Smooth muscle cell of trachea (primary cell): ENCODE data around the gene CABYR. TPM values are rescaled to one million over a fixed set of nuclear protein-coding genes. Genes with fewer than 3 reads are reported as not detected.

ENCODE experiments used
- total RNA-seq: library from RNA; depleted of rRNA; stranded (reverse); fragments of >200 nt; gene quantifications from 2 replicates; pipeline ENCODE4 v1.2.1, GENCODE V29; 2014

CABYR gene, protein sequence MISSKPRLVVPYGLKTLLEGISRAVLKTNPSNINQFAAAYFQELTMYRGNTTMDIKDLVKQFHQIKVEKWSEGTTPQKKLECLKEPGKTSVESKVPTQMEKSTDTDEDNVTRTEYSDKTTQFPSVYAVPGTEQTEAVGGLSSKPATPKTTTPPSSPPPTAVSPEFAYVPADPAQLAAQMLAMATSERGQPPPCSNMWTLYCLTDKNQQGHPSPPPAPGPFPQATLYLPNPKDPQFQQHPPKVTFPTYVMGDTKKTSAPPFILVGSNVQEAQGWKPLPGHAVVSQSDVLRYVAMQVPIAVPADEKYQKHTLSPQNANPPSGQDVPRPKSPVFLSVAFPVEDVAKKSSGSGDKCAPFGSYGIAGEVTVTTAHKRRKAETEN
- 7.7 and 10.1 TPM in 2 replicates for total RNA-seq

GRCh38 chr18:24138789-24139616 lies at the start of gene CABYR:
TSS of gene CABYR (plus strand) at chr18:24139062. CDS start at chr18:24143115, 4,053 bp downstream.

Other genes starting within 250 kb of the CABYR start
- 33.3 and 38.9 TPM in 2 replicates for gene TTC39C, start 124.3 kb upstream of the CABYR start, total RNA-seq